ENCODE results near the gene ABR. TPM values are rescaled to one million over a fixed set of nuclear protein-coding genes. Genes with fewer than 3 reads are reported as not detected.

Gene ABR
- total RNA-seq, 1 donor from 2014 or later = 63.6 TPM

DNA sequence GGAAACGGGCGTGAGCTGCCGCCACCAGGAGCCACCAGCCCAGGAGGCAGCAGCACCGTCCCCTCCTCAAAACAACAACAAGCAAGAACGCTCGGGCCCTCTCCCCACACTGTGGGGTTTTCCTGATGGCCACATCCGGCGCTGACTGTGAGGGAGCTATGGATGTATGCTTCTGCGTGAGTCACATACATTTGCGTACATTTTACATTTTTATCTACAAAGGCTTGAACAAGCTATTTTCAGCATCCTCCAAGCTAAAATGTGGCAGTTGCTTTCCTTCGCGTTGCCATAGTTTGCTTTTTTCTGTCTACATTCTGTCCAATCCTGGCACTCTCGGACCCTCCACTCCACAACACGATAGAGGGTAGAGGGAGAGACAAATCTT lies 2.0 kb upstream of the ABR start:
- H3K4me1 Mint-ChIP-seq (ENCODE audit: unreplicated experiment) = peaks cover 16% of the 10 kb centered on the region
- H3K9me3 Mint-ChIP-seq = no peaks in the 10 kb centered on the region
- H3K4me3 Mint-ChIP-seq = peak overlapping the region; percentile 76
- H3K27me3 Mint-ChIP-seq = peaks cover 33% of the 10 kb centered on the region
- H3K36me3 Mint-ChIP-seq = no peaks in the 10 kb centered on the region
- no peak overlapping the region for H3K27ac Mint-ChIP-seq
- TF ChIP-seq, protein P1, sequence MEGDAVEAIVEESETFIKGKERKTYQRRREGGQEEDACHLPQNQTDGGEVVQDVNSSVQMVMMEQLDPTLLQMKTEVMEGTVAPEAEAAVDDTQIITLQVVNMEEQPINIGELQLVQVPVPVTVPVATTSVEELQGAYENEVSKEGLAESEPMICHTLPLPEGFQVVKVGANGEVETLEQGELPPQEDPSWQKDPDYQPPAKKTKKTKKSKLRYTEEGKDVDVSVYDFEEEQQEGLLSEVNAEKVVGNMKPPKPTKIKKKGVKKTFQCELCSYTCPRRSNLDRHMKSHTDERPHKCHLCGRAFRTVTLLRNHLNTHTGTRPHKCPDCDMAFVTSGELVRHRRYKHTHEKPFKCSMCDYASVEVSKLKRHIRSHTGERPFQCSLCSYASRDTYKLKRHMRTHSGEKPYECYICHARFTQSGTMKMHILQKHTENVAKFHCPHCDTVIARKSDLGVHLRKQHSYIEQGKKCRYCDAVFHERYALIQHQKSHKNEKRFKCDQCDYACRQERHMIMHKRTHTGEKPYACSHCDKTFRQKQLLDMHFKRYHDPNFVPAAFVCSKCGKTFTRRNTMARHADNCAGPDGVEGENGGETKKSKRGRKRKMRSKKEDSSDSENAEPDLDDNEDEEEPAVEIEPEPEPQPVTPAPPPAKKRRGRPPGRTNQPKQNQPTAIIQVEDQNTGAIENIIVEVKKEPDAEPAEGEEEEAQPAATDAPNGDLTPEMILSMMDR (conservative IDR thresholded peaks at IDR 0.05) = no peak
- DNase-seq (ENCODE audit: extremely low spot score, unreplicated experiment) = no peak

DNA sequence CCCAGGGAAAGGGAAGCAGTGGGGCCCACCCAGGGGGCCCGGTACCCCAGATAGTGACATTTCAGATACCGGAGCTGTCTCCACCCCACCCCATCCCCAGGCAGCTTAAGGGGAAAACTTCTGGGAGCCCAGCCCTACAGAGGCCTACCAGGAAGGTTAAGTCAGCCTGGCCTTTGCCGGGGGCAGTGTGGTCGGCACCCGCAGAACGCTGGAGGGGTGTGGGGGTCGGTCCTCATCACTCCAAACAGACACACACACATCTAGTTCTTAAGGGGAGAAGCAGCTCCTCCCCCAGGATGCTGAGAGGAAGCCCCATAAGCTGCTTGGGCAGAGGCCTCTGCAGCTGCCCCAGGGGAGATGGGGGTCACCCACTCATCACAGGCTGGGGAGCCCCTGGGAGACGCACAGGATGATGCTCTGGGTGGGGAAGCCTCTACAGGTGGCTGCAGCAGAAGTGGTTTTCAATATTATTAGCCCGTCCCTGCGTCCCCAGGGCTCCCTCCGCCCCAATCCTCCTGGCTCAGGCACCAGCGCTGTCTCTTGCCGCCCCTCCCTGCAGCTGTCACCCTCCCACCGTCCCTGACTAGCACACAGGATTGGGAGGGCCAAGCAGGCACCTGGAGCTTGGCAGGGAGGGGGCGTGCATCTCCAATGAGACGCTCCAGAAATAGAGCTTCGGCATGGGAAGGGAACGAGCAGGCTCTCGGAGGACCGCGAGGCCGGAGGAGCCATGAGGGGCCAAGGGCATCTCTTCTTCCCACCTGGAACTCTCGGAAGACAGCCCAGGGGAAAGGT lies 1.4 kb upstream of the ABR start:
- Mint-ChIP-seq H3K4me3 (peak overlapping the region; percentile 51), H3K36me3 (no peaks in the 10 kb centered on the region), H3K9me3 (no peaks in the 10 kb centered on the region), H3K4me1 (ENCODE audit: unreplicated experiment) (peaks cover 16% of the 10 kb centered on the region), H3K27ac (no peak overlapping the region), H3K27me3 (peaks cover 29% of the 10 kb centered on the region)
- DNase-seq (ENCODE audit: extremely low spot score, unreplicated experiment) = no peak
- TF ChIP-seq, protein P1 (conservative IDR thresholded peaks at IDR 0.05) = no peak

DNA sequence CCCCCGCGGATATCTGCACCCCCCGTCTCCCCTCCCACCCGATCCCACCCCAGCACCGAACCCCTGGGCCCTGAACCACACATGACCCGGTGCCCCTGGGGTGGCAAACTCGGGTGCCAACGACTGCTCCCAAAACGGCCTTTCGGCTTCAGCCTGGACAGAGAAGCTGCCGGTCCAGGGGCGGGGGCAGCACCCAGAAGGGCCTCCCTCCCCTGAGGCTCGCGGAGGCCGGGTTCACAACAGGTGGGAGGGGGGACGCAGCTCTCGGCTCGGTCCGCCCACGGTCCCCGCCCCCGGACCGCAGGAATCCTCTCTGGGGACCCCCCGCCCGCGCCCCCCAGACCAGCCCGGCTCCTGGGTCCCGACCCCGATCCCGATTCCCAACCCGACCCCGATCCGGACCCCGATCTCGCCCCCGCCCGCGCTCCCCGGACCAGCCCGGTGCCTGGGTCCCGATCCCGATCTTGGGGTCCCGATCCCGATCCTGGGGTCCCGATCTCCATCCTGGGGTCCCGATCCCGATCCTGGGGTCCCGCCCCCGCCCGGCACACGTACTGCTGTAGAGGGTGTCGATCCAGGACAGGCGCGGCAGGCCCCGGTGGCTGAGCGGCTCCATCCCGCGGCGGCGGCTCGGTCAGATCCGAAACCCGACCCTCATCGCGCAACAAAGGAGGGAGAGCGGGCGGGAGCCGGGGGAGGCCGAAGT lies 516 bp downstream of the ABR start:
- TF ChIP-seq, protein P1 (conservative IDR thresholded peaks at IDR 0.05) = no peak
- peak overlapping the region; percentile 86 for H3K4me3 Mint-ChIP-seq
- no peaks in the 10 kb centered on the region for H3K36me3 Mint-ChIP-seq
- DNase-seq (ENCODE audit: extremely low spot score, unreplicated experiment) = no peak
- H3K27me3 Mint-ChIP-seq = peaks cover 24% of the 10 kb centered on the region
- H3K4me1 Mint-ChIP-seq (ENCODE audit: unreplicated experiment) = peaks cover 11% of the 10 kb centered on the region
- no peaks in the 10 kb centered on the region for H3K9me3 Mint-ChIP-seq
- H3K27ac Mint-ChIP-seq = no peak overlapping the region

DNA sequence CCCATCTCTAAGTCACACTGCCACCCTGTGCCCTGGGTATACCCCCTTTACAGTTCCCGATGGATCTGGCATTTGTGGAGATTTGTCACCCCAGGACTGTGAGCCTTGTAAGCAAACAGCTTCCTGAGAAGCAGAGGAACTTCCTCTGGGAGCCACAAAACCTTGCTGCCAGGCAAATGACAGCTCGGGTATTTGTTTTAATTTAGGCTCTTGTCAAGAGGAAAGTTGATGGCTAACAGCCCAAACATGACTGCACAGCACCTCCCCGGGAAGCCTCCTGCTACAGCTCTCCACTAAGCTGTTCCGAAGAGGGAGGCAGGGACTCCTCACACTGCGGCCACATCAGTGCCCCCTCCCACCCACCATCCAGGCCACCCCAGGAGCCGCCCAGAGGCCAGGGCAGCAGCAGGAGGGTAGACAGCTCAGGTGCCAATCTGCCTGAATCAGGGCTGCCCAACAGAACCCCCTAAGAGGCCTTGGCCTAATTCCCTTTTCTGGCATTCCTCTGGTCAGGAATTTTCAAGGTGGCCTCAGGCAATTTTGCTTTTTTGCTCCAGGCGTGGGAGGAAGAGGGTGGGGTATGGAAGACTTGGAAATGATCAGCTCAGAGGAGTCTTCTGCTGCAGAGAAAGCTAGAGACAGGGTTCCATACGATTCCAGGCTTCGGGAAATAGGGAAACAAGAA lies 2.6 kb downstream of the ABR start:
- peaks cover 19% of the 10 kb centered on the region for H3K27me3 Mint-ChIP-seq
- H3K27ac Mint-ChIP-seq = no peak overlapping the region
- DNase-seq (ENCODE audit: extremely low spot score, unreplicated experiment) = no peak
- peaks cover 11% of the 10 kb centered on the region for H3K4me1 Mint-ChIP-seq (ENCODE audit: unreplicated experiment)
- peak overlapping the region; percentile 86 for H3K4me3 Mint-ChIP-seq
- H3K36me3 Mint-ChIP-seq = no peaks in the 10 kb centered on the region
- no peaks in the 10 kb centered on the region for H3K9me3 Mint-ChIP-seq
- TF ChIP-seq, protein P1 (conservative IDR thresholded peaks at IDR 0.05) = no peak

DNA sequence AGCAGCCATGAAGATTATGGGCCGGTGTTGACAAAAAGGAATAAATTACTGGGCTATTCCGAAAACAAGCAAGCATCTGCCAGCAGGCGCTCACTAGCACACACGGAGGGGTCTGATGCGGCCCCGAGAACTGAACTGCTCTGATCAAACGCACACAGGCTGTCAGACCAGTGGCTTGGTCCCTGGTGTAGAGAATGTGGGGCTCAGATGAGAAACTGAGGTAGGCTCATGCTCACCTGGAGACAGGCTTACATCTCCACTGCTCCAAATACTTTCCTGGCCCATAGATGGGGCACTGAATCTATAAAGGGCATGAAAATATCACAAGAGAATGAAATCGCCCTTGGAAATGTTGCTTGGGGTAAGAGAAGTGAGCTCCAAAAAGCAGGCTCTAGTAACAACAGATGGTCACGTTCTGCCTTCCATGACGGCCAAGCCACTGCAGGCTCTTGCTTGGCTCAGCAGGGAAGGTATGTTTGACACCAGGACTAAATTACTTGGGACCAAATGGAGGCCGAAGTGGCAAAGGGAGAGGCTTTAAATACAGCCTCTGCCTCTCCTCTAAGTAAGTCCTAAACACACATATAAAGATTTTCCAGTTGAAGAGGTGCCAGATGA lies 5.4 kb downstream of the ABR start:
- H3K27me3 Mint-ChIP-seq = peaks cover 10% of the 10 kb centered on the region
- no peak overlapping the region for H3K4me3 Mint-ChIP-seq
- H3K4me1 Mint-ChIP-seq (ENCODE audit: unreplicated experiment) = peaks cover 25% of the 10 kb centered on the region

More for the DNA sequence above, 5.4 kb downstream of the ABR start:
- H3K27ac Mint-ChIP-seq = no peak overlapping the region
- TF ChIP-seq, protein P1 (conservative IDR thresholded peaks at IDR 0.05) = no peak
- no peaks in the 10 kb centered on the region for H3K36me3 Mint-ChIP-seq
- H3K9me3 Mint-ChIP-seq = no peaks in the 10 kb centered on the region
- DNase-seq (ENCODE audit: extremely low spot score, unreplicated experiment) = no peak

Data from type B pancreatic cell (in vitro differentiated cells).